ENCODE results near the gene OARD1. TPM values are rescaled to one million over a fixed set of nuclear protein-coding genes. Genes with fewer than 3 reads are reported as not detected.

The OARD1 gene
- total RNA-seq, 4 donors from 2014 or later, result 14.3 to 20.2 (median 15.1) TPM

DNA sequence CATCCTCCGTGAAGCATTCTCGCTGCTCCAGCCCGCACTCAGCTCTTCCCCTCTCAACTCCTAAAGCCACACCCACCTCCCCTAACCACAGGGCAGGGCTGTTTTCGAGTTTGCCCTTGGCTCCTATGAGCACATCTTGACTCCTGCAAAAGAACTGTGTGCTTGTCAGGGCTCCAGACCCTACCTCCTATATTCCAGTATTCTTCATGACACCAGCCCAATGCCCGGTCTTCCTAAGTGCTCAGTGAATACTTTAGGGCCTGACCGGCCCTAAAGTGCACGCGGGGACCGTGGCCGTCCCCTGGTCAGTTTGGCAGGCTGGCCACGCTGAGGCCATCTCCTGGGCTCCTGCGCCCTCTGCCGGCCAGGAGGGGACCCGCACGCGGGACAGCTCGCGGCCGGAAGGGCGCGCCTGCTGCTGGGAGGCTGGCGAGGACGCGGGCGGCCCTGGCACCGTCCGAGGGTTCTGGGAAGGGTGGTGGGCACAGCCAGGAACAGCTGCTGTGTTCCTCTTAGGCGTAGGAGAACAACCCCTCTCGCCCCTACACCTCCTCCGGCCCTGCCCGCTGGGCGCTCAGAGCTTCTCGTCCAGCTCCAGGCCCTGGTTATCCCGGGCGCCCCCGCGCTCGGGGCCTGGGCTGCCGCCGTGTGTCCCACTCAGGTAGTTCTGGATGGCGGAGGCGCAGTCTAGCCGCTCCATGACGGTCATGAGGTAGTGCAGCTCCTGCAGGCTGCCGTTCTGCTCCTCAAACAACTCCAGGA lies 44.2 kb downstream of the OARD1 start:
- Histone ChIP-seq H3K27ac (peak overlapping the region; percentile 81 to 85 (median 82)), H3K27me3 (no peaks in the 10 kb centered on the region), H3K9me3 (no peaks in the 10 kb centered on the region), H3K4me1 (peaks cover 15 to 16% of the 10 kb centered on the region in 2 donors), H3K36me3 (no peaks in the 10 kb centered on the region), H3K4me3 (peak overlapping the region; percentile 60 to 79 (median 70))
- ATAC-seq, result peak; percentile 82 to 91
- intact Hi-C loops (cut with DNase I; ENCODE audit: low total_unique reads) (loop anchor here (1.0 to 10.0 kb wide), 5 partner anchors 21 to 1043 kb away; no protein-coding TSS in a partner anchor), in situ Hi-C loops (cut with MboI; ENCODE audit: low sequenced_read_pairs in 4 of 4) (loop anchor here (5.0 to 25.0 kb wide), 5 partner anchors 39 to 1673 kb away; no protein-coding TSS in a partner anchor)
- peak; percentile 67 to 79 for DNase-seq
- no peak for TF ChIP-seq POLR2A (IDR thresholded peaks at IDR 0.05)
- TF ChIP-seq, protein P1, sequence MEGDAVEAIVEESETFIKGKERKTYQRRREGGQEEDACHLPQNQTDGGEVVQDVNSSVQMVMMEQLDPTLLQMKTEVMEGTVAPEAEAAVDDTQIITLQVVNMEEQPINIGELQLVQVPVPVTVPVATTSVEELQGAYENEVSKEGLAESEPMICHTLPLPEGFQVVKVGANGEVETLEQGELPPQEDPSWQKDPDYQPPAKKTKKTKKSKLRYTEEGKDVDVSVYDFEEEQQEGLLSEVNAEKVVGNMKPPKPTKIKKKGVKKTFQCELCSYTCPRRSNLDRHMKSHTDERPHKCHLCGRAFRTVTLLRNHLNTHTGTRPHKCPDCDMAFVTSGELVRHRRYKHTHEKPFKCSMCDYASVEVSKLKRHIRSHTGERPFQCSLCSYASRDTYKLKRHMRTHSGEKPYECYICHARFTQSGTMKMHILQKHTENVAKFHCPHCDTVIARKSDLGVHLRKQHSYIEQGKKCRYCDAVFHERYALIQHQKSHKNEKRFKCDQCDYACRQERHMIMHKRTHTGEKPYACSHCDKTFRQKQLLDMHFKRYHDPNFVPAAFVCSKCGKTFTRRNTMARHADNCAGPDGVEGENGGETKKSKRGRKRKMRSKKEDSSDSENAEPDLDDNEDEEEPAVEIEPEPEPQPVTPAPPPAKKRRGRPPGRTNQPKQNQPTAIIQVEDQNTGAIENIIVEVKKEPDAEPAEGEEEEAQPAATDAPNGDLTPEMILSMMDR (IDR thresholded peaks at IDR 0.05 in 4 of 5, conservative IDR thresholded peaks at IDR 0.05 in 1 of 5), result peak; percentile 99 to 100 (median 99)

GRCh38 chr6:41027241-41027640 lies 44.9 kb downstream of the OARD1 start:
- Histone ChIP-seq H3K36me3 (no peaks in the 10 kb centered on the region), H3K27me3 (no peaks in the 10 kb centered on the region), H3K27ac (peak overlapping the region; percentile 81 to 85 (median 82)), H3K4me1 (peaks cover 15 to 16% of the 10 kb centered on the region in 2 donors), H3K9me3 (no peaks in the 10 kb centered on the region), H3K4me3 (peak overlapping the region; percentile 60 to 79 (median 70))
- DNase-seq, result no peak
- in situ Hi-C loops (cut with MboI; ENCODE audit: low sequenced_read_pairs in 4 of 4), result loop anchor here (5.0 to 25.0 kb wide), 5 partner anchors 40 to 1672 kb away; no protein-coding TSS in a partner anchor
- TF ChIP-seq, protein P1 (IDR thresholded peaks at IDR 0.05 in 4 of 5, conservative IDR thresholded peaks at IDR 0.05 in 1 of 5), result no peak
- TF ChIP-seq POLR2A (IDR thresholded peaks at IDR 0.05), result no peak
- intact Hi-C loops (cut with DNase I; ENCODE audit: low total_unique reads), result loop anchor here (10.0 kb wide), 1 partner anchor 1042 kb away; no protein-coding TSS in a partner anchor
- no peak for ATAC-seq

- Histone ChIP-seq H3K36me3 (no peaks in the 10 kb centered on the region), H3K4me3 (no peak overlapping the region), H3K9me3 (no peaks in the 10 kb centered on the region), H3K27ac (no peak overlapping the region), H3K4me1 (peaks cover 16 to 24% of the 10 kb centered on the region in 2 donors), H3K27me3 (no peaks in the 10 kb centered on the region)
- DNase-seq (no peak), ATAC-seq (no peak)
- TF ChIP-seq POLR2A (IDR thresholded peaks at IDR 0.05), result no peak
- TF ChIP-seq, protein P1 (IDR thresholded peaks at IDR 0.05 in 4 of 5, conservative IDR thresholded peaks at IDR 0.05 in 1 of 5), result no peak
- in situ Hi-C loops (cut with MboI; ENCODE audit: low sequenced_read_pairs in 4 of 4), result loop anchor here (5.0 to 25.0 kb wide), 5 partner anchors 41 to 1671 kb away; no protein-coding TSS in a partner anchor
- intact Hi-C loops (cut with DNase I; ENCODE audit: low total_unique reads), result loop anchor here (10.0 kb wide), 1 partner anchor 1041 kb away; no protein-coding TSS in a partner anchor
These were observed 46.1 kb downstream of the OARD1 start for GRCh38 chr6:41025966-41026530.

DNA sequence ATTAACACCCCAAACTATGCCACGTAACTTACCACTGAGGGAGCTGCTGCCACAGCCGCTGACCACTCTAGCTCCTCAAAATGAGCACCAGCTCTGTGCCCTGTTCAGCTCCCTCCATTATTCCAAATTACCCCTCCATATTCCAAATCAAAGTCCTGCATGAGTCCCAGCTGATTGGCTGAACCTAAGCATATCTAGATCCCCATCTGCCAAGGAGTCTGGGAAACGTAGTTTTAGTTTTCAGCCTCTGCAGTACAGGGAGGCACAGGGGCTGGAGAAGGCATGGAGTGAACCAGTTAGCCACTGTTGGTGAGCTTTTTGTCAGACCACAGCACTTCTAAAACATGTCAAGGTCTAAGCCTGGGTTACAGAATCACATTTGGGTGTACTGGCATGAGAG lies 49.0 kb downstream of the OARD1 start:
- Histone ChIP-seq H3K4me1 (peaks cover 9 to 16% of the 10 kb centered on the region in 2 donors), H3K9me3 (no peaks in the 10 kb centered on the region), H3K27me3 (no peaks in the 10 kb centered on the region), H3K4me3 (no peak overlapping the region), H3K36me3 (no peaks in the 10 kb centered on the region), H3K27ac (no peak overlapping the region)
- ATAC-seq (no peak), DNase-seq (no peak)
- in situ Hi-C loops (cut with MboI; ENCODE audit: low sequenced_read_pairs in 4 of 4), result loop anchor here (5.0 to 25.0 kb wide), 4 partner anchors 126 to 1668 kb away; no protein-coding TSS in a partner anchor
- intact Hi-C loops (cut with DNase I; ENCODE audit: low total_unique reads), result loop anchor here (10.0 kb wide), 1 partner anchor 1038 kb away; no protein-coding TSS in a partner anchor
- TF ChIP-seq POLR2A (IDR thresholded peaks at IDR 0.05), result no peak
- TF ChIP-seq, protein P1 (IDR thresholded peaks at IDR 0.05 in 4 of 5, conservative IDR thresholded peaks at IDR 0.05 in 1 of 5), result no peak
